GM12878 (cell line): ENCODE measurements around the gene NEK11. TPM values are rescaled to one million over a fixed set of nuclear protein-coding genes. Genes with fewer than 3 reads are reported as not detected.

Experiments used
- ATAC-seq: fragments of 200-7000 bp; cut with Tn5 transposase; 3 replicates; pipeline ENCODE4 v1.9.1; 2020; ENCODE audit warnings: mild to moderate bottlenecking, moderate library complexity
- BruUV-seq: library from RNA; stranded (reverse); fragments of 400-500 nt; replicated peaks from 2 replicates; lab custom pipeline; 2021; lab: Mats Ljungman, UMichigan
- CTCF ChIA-PET: fragments of 300-600 bp; sonication (Branson Sonifier 250); formaldehyde crosslinking; extraction: SDS; loops from one replicate; lab custom pipeline; 2021; ENCODE audit warnings: inconsistent platforms; lab: Yijun Ruan, JAX
- POLR2A ChIA-PET: fragments of 350-600 bp; formaldehyde crosslinking; extraction: SDS; loops from one replicate; lab custom pipeline; 2021; ENCODE audit warnings: inconsistent platforms; lab: Charles Lee
- RAD21 ChIA-PET: fragments of 300-600 bp; sonication (Branson Sonifier 250); formaldehyde crosslinking; loops from one replicate; lab custom pipeline; 2023; ENCODE audit warnings: antibody characterized with exemption; ENCODE audit not compliant: unreplicated experiment; lab: Charles Lee
- SMC1A ChIA-PET: fragments of 300-600 bp; sonication (Branson Sonifier 250); formaldehyde crosslinking; loops from one replicate; lab custom pipeline; 2023; ENCODE audit not compliant: unreplicated experiment, uncharacterized antibody; lab: Charles Lee
- DNase-seq: peaks from one replicate; pipeline ENCODE4 v3.0.0-alpha.2; 2011; ENCODE audit warnings: low read depth, low spot score
- FAIRE-seq: peaks from 3 replicates; lab custom pipeline; 2011; peaks lifted over from hg19 to GRCh38; lab: Jason Lieb, UNC
- H2AFZ ChIP-seq: 2 replicates; pipeline ENCODE4 v1.6.0; 2011; ENCODE audit warnings: low read depth, low read length, control low read depth; ENCODE audit not compliant: control insufficient read depth
- H3K27ac ChIP-seq: 2 replicates; pipeline ENCODE4 v1.5.1; 2011; ENCODE audit warnings: control low read depth; ENCODE audit not compliant: control insufficient read depth, insufficient read depth
- H3K27me3 ChIP-seq, 2 experiments: replicated peaks in 1 of 2; 2 replicates each; pipeline versions ENCODE4 v1.6.0 to v1.6.1; 2011; ENCODE audit warnings: low read length in 1 of 2; ENCODE audit not compliant: control insufficient read depth in 2 of 2, insufficient read depth in 2 of 2
- H3K36me3 ChIP-seq, 2 experiments: 2 replicates each; pipeline ENCODE4 v1.5.1; 2011; ENCODE audit warnings: low read length in 1 of 2; ENCODE audit not compliant: control insufficient read depth in 2 of 2, insufficient read depth in 2 of 2
- H3K4me1 ChIP-seq: 2 replicates; pipeline ENCODE4 v1.6.1; 2011; ENCODE audit warnings: mild to moderate bottlenecking, low read length, moderate library complexity, mixed read lengths; ENCODE audit not compliant: control insufficient read depth, insufficient read depth
- H3K4me2 ChIP-seq: 2 replicates; pipeline ENCODE4 v1.6.0; 2011; ENCODE audit warnings: control low read depth; ENCODE audit not compliant: control insufficient read depth, insufficient read depth
- H3K4me3 ChIP-seq: fragments of 200-600 bp; sonication (generic); 2 replicates; pipeline ENCODE4 v1.5.1; 2016
- H3K79me2 ChIP-seq: 2 replicates; pipeline ENCODE4 v1.6.0; 2011; ENCODE audit warnings: low read length; ENCODE audit not compliant: control insufficient read depth, insufficient read depth
- H3K9ac ChIP-seq: 2 replicates; pipeline ENCODE4 v1.8.0; 2011; ENCODE audit warnings: low read length, control low read depth, mixed read lengths; ENCODE audit not compliant: control insufficient read depth, insufficient read depth
- H3K9me3 ChIP-seq: replicated peaks from 3 replicates; pipeline ENCODE4 v1.5.1; 2011; ENCODE audit warnings: mild to moderate bottlenecking, low read length; ENCODE audit not compliant: control insufficient read depth, insufficient read depth
- H4K20me1 ChIP-seq: 2 replicates; pipeline ENCODE4 v1.6.0; 2011; ENCODE audit not compliant: control insufficient read depth, insufficient read depth
- ASH2L ChIP-seq: fragments of 300-600, 200-600 bp; sonication (generic); IDR thresholded peaks from 2 replicates; pipeline ENCODE4 v1.6.1; 2017; ENCODE audit warnings: low read depth, mild to moderate bottlenecking, borderline replicate concordance
- CBX3 ChIP-seq: fragments of 200-600 bp; sonication (generic); IDR thresholded peaks from 2 replicates; pipeline ENCODE4 v1.6.1; 2016; ENCODE audit warnings: low read depth, borderline replicate concordance
- GABPA ChIP-seq: IDR thresholded peaks from 2 replicates; pipeline ENCODE4 v1.6.1; 2014; ENCODE audit warnings: antibody characterized with exemption, low read depth, mild to moderate bottlenecking, inconsistent platforms
- JUNB ChIP-seq: IDR thresholded peaks from 2 replicates; pipeline ENCODE4 v1.6.1; 2016; ENCODE audit warnings: antibody characterized with exemption, mild to moderate bottlenecking
- JUND ChIP-seq: IDR thresholded peaks from 2 replicates; pipeline ENCODE4 v1.6.1; 2012; ENCODE audit warnings: low read depth, mild to moderate bottlenecking, low read length, improper control_type of control experiment, moderate library complexity
- NFYB ChIP-seq: IDR thresholded peaks from 2 replicates; pipeline ENCODE4 v1.6.1; 2011; ENCODE audit warnings: low read depth, mild to moderate bottlenecking, low read length, improper control_type of control experiment, moderate library complexity; ENCODE audit not compliant: insufficient read depth
- POU2F2 ChIP-seq: IDR thresholded peaks from 3 replicates; pipeline ENCODE4 v1.6.1; 2011; ENCODE audit warnings: low read depth, mild to moderate bottlenecking, low read length, borderline replicate concordance
- RAD51 ChIP-seq: fragments of 450-650 bp; IDR thresholded peaks from 2 replicates; pipeline ENCODE4 v1.6.1; 2016; ENCODE audit warnings: moderate library complexity, mild to moderate bottlenecking, inconsistent platforms
- RB1 ChIP-seq: fragments of 450-650 bp; formaldehyde crosslinking; IDR thresholded peaks from 2 replicates; pipeline ENCODE4 v1.6.1; 2017; ENCODE audit warnings: mild to moderate bottlenecking, borderline replicate concordance
- SUPT20H ChIP-seq: IDR thresholded peaks from 2 replicates; pipeline ENCODE4 v1.6.1; 2011; ENCODE audit warnings: low read depth, mild to moderate bottlenecking, low read length, moderate library complexity, borderline replicate concordance; ENCODE audit not compliant: control insufficient read depth
- TBL1XR1 ChIP-seq: IDR thresholded peaks from 2 replicates; pipeline ENCODE4 v1.6.1; 2012; ENCODE audit warnings: low read depth, low read length, improper control_type of control experiment
- TCF7 ChIP-seq: IDR thresholded peaks from 2 replicates; pipeline ENCODE4 v1.6.1; 2014; ENCODE audit warnings: antibody characterized with exemption, borderline replicate concordance
- ZNF274 ChIP-seq: IDR thresholded peaks from one replicate; pipeline ENCODE4 v1.8.0; 2011; ENCODE audit not compliant: insufficient read length, insufficient read depth
- WGBS: methylation state at CpG from one replicate; pipeline ENCODE4 v1.1.6; 2016; ENCODE audit warnings: low lambda C conversion rate; ENCODE audit not compliant: insufficient replicate concordance, insufficient coverage; ENCODE audit errors: missing lambda C conversion rate; 5-methylcytosine and 5-hydroxymethylcytosine counted together
- in situ Hi-C: fragments of 300-500 bp; cut with MboI; formaldehyde crosslinking; loops from 9 replicates; pipeline ENCODE4 v1.14.3; 2018; ENCODE audit warnings: mixed read lengths
- intact Hi-C: fragments of 100-400 bp; cut with micrococcal nuclease; formaldehyde crosslinking; loops from one replicate; pipeline ENCODE4 v1.14.2; 2022; ENCODE audit not compliant: unreplicated experiment
- polyA plus RNA-seq, 11 experiments: library from polyadenylated mRNA; depleted of rRNA in 4 of 11; unstranded in 6 of 11; stranded (reverse) in 5 of 11; fragments of >200 nt; fragmentation: Nextera tagmentation in 4 of 11; fragmentation: Illumina TruSeq in 1 of 11; extraction: Ambion mirVana in 4 of 11; extraction: Trizol in 1 of 11; gene quantifications; 1 replicate in 1 of 11; 2 replicates in 10 of 11; pipeline versions ENCODE4 v1.2.1 to v1.2.3, GENCODE V29; 2011 to 2016; ENCODE audit warnings: inconsistent platforms in 2 of 11, missing spikeins in 2 of 11, low read depth in 1 of 11
- total RNA-seq, 4 experiments: library from RNA; depleted of rRNA in 3 of 4; stranded (reverse); fragments of >200 nt in 3 of 4; fragmentation: Illumina TruSeq in 1 of 4; extraction: Trizol in 1 of 4; gene quantifications; 2 replicates each; pipeline versions ENCODE4 v1.2.1 to v1.2.3, GENCODE V29; 2013 to 2021
- TF ChIP-seq, protein P1 (sequence below): fragments of 450-650 bp; conservative IDR thresholded peaks from 2 replicates; pipeline ENCODE4 v1.6.1; 2017; ENCODE audit warnings: mild to moderate bottlenecking, moderate library complexity
- TF ChIP-seq, protein P2 (sequence below): IDR thresholded peaks from 2 replicates; pipeline ENCODE4 v1.6.1; 2011; ENCODE audit warnings: low read depth, low read length, improper control_type of control experiment, borderline replicate concordance

Gene NEK11
- total and polyA plus RNA-seq, 10 of the 15 experiments (the other 5 are each of a cell fraction or from before 2014, with no cell fraction given): 0.05 to 0.94 (median 0.36) TPM; not detected in 1

DNA sequence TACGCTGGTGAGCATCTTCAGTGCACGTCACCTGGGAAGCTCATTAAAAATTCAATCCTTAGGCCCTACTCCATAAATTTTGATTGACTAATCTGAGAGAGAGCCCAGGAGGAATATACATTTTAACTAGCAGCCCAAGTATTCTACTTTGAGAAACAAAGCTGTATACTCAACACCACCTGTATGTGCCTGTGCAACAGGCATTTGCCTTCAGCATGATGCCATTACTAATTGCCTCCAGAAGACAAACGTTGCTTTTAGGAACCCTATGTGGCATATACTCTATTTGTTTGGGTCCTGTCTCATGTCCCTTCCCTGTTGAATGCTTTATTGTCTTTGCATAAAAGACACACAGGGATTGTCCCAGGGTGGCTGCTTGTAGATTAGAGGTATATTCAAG lies 7.7 kb upstream of the NEK11 start:
- no peak overlapping the region for H3K27ac ChIP-seq

More for the DNA sequence above, 7.7 kb upstream of the NEK11 start:
- peaks cover 0 to 25% of the 10 kb centered on the region in 2 experiments; a peak in 3 of 4 replicates for H3K36me3 ChIP-seq
- no peaks in the 10 kb centered on the region for H3K4me1 ChIP-seq
- no peak overlapping the region for H3K4me2 ChIP-seq
- DNase-seq (no peak), ATAC-seq (no peak), FAIRE-seq (no peak)
- no TSS peak for BruUV-seq
- H3K9ac ChIP-seq: no peak overlapping the region
- H4K20me1 ChIP-seq: no peaks in the 10 kb centered on the region
- intact Hi-C loops (no loop called here), in situ Hi-C loops (no loop called here)
- WGBS: 100% methylated on average over 3 of the region's 3 CpGs
- H2AFZ ChIP-seq: no peak overlapping the region
- H3K9me3 ChIP-seq: no peaks in the 10 kb centered on the region
- ChIA-PET CTCF (interaction anchor here (0.7 to 2.8 kb wide), 3 partner anchors 14 to 29 kb away, joined by 3 to 11 read pairs (median 5); no protein-coding TSS in a partner anchor), RAD21 (no interaction called here), POLR2A (no interaction called here), SMC1A (interaction anchor here (0.9 to 1.2 kb wide), 4 partner anchors 9 to 17 kb away, joined by 3 to 4 read pairs (median 4); no protein-coding TSS in a partner anchor)
- H3K27me3 ChIP-seq: no peaks in the 10 kb centered on the region
- TF ChIP-seq POU2F2 (no peak), JUNB (no peak), RAD51 (no peak), NFYB (no peak), RB1 (no peak), ASH2L (no peak), GABPA (no peak), ZNF274 (no peak), TBL1XR1 (no peak), SUPT20H (no peak), TCF7 (no peak), CBX3 (no peak), JUND (no peak)
- TF ChIP-seq, protein P1, sequence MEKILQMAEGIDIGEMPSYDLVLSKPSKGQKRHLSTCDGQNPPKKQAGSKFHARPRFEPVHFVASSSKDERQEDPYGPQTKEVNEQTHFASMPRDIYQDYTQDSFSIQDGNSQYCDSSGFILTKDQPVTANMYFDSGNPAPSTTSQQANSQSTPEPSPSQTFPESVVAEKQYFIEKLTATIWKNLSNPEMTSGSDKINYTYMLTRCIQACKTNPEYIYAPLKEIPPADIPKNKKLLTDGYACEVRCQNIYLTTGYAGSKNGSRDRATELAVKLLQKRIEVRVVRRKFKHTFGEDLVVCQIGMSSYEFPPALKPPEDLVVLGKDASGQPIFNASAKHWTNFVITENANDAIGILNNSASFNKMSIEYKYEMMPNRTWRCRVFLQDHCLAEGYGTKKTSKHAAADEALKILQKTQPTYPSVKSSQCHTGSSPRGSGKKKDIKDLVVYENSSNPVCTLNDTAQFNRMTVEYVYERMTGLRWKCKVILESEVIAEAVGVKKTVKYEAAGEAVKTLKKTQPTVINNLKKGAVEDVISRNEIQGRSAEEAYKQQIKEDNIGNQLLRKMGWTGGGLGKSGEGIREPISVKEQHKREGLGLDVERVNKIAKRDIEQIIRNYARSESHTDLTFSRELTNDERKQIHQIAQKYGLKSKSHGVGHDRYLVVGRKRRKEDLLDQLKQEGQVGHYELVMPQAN: no peak
- TF ChIP-seq, protein P2, sequence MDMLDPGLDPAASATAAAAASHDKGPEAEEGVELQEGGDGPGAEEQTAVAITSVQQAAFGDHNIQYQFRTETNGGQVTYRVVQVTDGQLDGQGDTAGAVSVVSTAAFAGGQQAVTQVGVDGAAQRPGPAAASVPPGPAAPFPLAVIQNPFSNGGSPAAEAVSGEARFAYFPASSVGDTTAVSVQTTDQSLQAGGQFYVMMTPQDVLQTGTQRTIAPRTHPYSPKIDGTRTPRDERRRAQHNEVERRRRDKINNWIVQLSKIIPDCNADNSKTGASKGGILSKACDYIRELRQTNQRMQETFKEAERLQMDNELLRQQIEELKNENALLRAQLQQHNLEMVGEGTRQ: no peak
- H3K79me2 ChIP-seq: no peaks in the 10 kb centered on the region
- no peak overlapping the region for H3K4me3 ChIP-seq
